SK-N-SH (cell line): ENCODE measurements around the gene EIF5AL1. TPM values are rescaled to one million over a fixed set of nuclear protein-coding genes. Genes with fewer than 3 reads are reported as not detected.

ENCODE experiments used
- CTCF ChIA-PET: fragments of 300-600, 350-600 bp; formaldehyde crosslinking; extraction: SDS; loops from one replicate; lab custom pipeline; 2021; lab: Yijun Ruan, JAX
- POLR2A ChIA-PET: fragments of 350-600 bp; sonication (Branson Sonifier 250); formaldehyde crosslinking; extraction: SDS; loops from one replicate; lab custom pipeline; 2020; ENCODE audit warnings: antibody characterized with exemption, inconsistent platforms; lab: Yijun Ruan, JAX
- DNase-seq: peaks from one replicate; pipeline ENCODE4 v3.0.0; 2012
- H2AFZ ChIP-seq: fragments of 200-600 bp; sonication (generic); 2 replicates; pipeline ENCODE4 v1.8.1; 2016; ENCODE audit warnings: antibody characterized with exemption, mild to moderate bottlenecking, low read depth
- H3F3A ChIP-seq: fragments of 200-600 bp; sonication (generic); replicated peaks from 2 replicates; pipeline ENCODE3; 2016; ENCODE audit warnings: antibody characterized with exemption, mild to moderate bottlenecking; ENCODE audit not compliant: insufficient read depth
- H3K27ac ChIP-seq, 2 experiments: fragments of 200-500 bp in 1 of 2; fragments of 200-600 bp in 1 of 2; sonication (Bioruptor generic) in 1 of 2; sonication (generic), shearing (Covaris generic) in 1 of 2; 2 replicates each; pipeline versions ENCODE4 v1.5.1 to v1.6.1; 2014 to 2016; ENCODE audit warnings: low read depth in 2 of 2, inconsistent platforms in 1 of 2, low read length in 1 of 2, mild to moderate bottlenecking in 1 of 2, mixed read lengths in 1 of 2
- H3K27me3 ChIP-seq: fragments of 200-600 bp; sonication (generic), shearing (Covaris generic); 2 replicates; pipeline ENCODE4 v1.6.1; 2016; ENCODE audit warnings: mixed run types; ENCODE audit not compliant: insufficient read depth
- H3K36me3 ChIP-seq, 2 experiments: fragments of 200-500 bp in 1 of 2; fragments of 200-600 bp in 1 of 2; sonication (Bioruptor generic) in 1 of 2; sonication (generic) in 1 of 2; replicated peaks in 1 of 2; 2 replicates each; pipeline versions ENCODE3 to v1.5.1; 2014 to 2016; ENCODE audit warnings: low read length in 1 of 2, mild to moderate bottlenecking in 1 of 2; ENCODE audit not compliant: insufficient read depth in 2 of 2, control insufficient read depth in 1 of 2
- H3K4me1 ChIP-seq, 2 experiments: fragments of 200-500 bp in 1 of 2; fragments of 200-600 bp in 1 of 2; sonication (Bioruptor generic) in 1 of 2; sonication (generic), shearing (Covaris generic) in 1 of 2; 2 replicates each; pipeline versions ENCODE4 v1.5.1 to v1.6.1; 2014 to 2016; ENCODE audit warnings: low read depth in 1 of 2, low read length in 1 of 2, mixed run types in 1 of 2; ENCODE audit not compliant: insufficient read depth in 2 of 2, control insufficient read depth in 1 of 2
- H3K4me2 ChIP-seq: fragments of 200-600 bp; sonication (generic), shearing (Covaris generic); 2 replicates; pipeline ENCODE4 v1.6.1; 2017; ENCODE audit warnings: mixed run types
- H3K4me3 ChIP-seq, 2 experiments: fragments of 200-500 bp in 1 of 2; fragments of 200-600 bp in 1 of 2; sonication (Bioruptor generic) in 1 of 2; sonication (generic), shearing (Covaris generic) in 1 of 2; 2 replicates each; pipeline versions ENCODE4 v1.5.1 to v1.8.1; 2014 to 2016; ENCODE audit warnings: low read depth in 2 of 2, inconsistent platforms in 1 of 2, low read length in 1 of 2, mild to moderate bottlenecking in 1 of 2, mixed read lengths in 1 of 2, moderate library complexity in 1 of 2
- H3K79me2 ChIP-seq: fragments of 200-600 bp; sonication (generic); 2 replicates; pipeline ENCODE4 v1.8.1; 2017; ENCODE audit warnings: mild to moderate bottlenecking; ENCODE audit not compliant: insufficient read depth
- H3K9ac ChIP-seq: fragments of 200-600 bp; sonication (generic); 2 replicates; pipeline ENCODE4 v1.6.1; 2017; ENCODE audit warnings: mixed run types
- H3K9me2 ChIP-seq: fragments of 200-600 bp; sonication (generic); 2 replicates; pipeline ENCODE4 v1.6.1; 2017; ENCODE audit warnings: mixed run types
- H3K9me3 ChIP-seq: fragments of 200-600 bp; sonication (generic); 2 replicates; pipeline ENCODE4 v1.6.1; 2017; ENCODE audit warnings: mixed run types, mild to moderate bottlenecking, moderate library complexity
- H4K20me1 ChIP-seq: fragments of 200-600 bp; sonication (generic); 2 replicates; pipeline ENCODE4 v1.6.1; 2017; ENCODE audit warnings: mild to moderate bottlenecking, mixed run types; ENCODE audit not compliant: insufficient read depth
- ELF1 ChIP-seq: IDR thresholded peaks from 2 replicates; pipeline ENCODE4 v1.4.0; 2012
- EZH2phosphoT487 ChIP-seq: fragments of 200-600 bp; sonication (generic); IDR thresholded peaks from 2 replicates; pipeline ENCODE4 v1.6.1; 2017; ENCODE audit warnings: low read depth, mixed run types, mild to moderate bottlenecking, antibody characterized with exemption, moderate library complexity, borderline replicate concordance
- GABPA ChIP-seq: IDR thresholded peaks from 2 replicates; pipeline ENCODE4 v1.4.0; 2012; ENCODE audit warnings: low read depth, mild to moderate bottlenecking
- MXI1 ChIP-seq: IDR thresholded peaks from 2 replicates; pipeline ENCODE4 v1.6.1; 2012; ENCODE audit warnings: mild to moderate bottlenecking, low read depth, low read length, improper control_type of control experiment
- POLR2AphosphoS5 ChIP-seq: IDR thresholded peaks from 2 replicates; pipeline ENCODE4 v1.6.1; 2012; ENCODE audit warnings: low read depth, low read length
- RXRA ChIP-seq: IDR thresholded peaks from 2 replicates; pipeline ENCODE4 v1.4.0; 2012; ENCODE audit warnings: low read depth, mild to moderate bottlenecking, borderline replicate concordance
- SIN3A ChIP-seq: IDR thresholded peaks from 2 replicates; pipeline ENCODE4 v1.6.1; 2012; ENCODE audit warnings: low read depth, mild to moderate bottlenecking, low read length, moderate library complexity, borderline replicate concordance
- TAF1 ChIP-seq: IDR thresholded peaks from 2 replicates; pipeline ENCODE4 v1.6.1; 2012; ENCODE audit warnings: low read depth, mild to moderate bottlenecking, low read length, moderate library complexity, borderline replicate concordance
- TCF12 ChIP-seq: IDR thresholded peaks from 2 replicates; pipeline ENCODE4 v1.4.0; 2012
- TEAD4 ChIP-seq: IDR thresholded peaks from 2 replicates; pipeline ENCODE4 v1.4.0; 2012; ENCODE audit warnings: mild to moderate bottlenecking, borderline replicate concordance; ENCODE audit not compliant: insufficient read depth
- YY1 ChIP-seq: IDR thresholded peaks from 2 replicates; pipeline ENCODE4 v1.4.0; 2012; ENCODE audit warnings: low read depth, mild to moderate bottlenecking
- WGBS: methylation state at CpG from one replicate; pipeline ENCODE4 v1.1.6; 2017; ENCODE audit warnings: low lambda C conversion rate; 5-methylcytosine and 5-hydroxymethylcytosine counted together
- polyA plus RNA-seq, 3 experiments: library from polyadenylated mRNA; depleted of rRNA; stranded (reverse); fragments of >200 nt; gene quantifications; 2 replicates each; pipeline ENCODE4 v1.2.3, GENCODE V29; 2012
- TF ChIP-seq, protein P1 (sequence below): fragments of 200-600 bp; sonication (generic); IDR thresholded peaks from 2 replicates; pipeline ENCODE4 v1.6.1; 2017; ENCODE audit warnings: antibody characterized with exemption, mild to moderate bottlenecking, moderate library complexity
- TF ChIP-seq, protein P2 (sequence below): IDR thresholded peaks from 2 replicates; pipeline ENCODE4 v1.4.0; 2012; ENCODE audit warnings: low read depth, borderline replicate concordance
- TF ChIP-seq, protein P3 (sequence below): fragments of 150-350 bp; IDR thresholded peaks from 2 replicates; pipeline ENCODE4 v1.6.1; 2017; ENCODE audit warnings: antibody characterized with exemption, low read length, low read depth, borderline replicate concordance
- TF ChIP-seq, protein P4 (sequence below): IDR thresholded peaks from 2 replicates; pipeline ENCODE4 v1.6.1; 2012; ENCODE audit warnings: mild to moderate bottlenecking, low read depth, low read length, moderate library complexity
- TF ChIP-seq, protein P5 (sequence below): fragments of 150-350 bp; IDR thresholded peaks from 2 replicates; pipeline ENCODE4 v1.6.1; 2016; ENCODE audit warnings: mild to moderate bottlenecking, low read depth, low read length
- TF ChIP-seq, protein P6 (sequence below): IDR thresholded peaks from 2 replicates; pipeline ENCODE4; 2012

Gene EIF5AL1
- polyA plus RNA-seq, 1 of the 3 experiments (the other 2 are of a cell fraction): 0.26 TPM

DNA sequence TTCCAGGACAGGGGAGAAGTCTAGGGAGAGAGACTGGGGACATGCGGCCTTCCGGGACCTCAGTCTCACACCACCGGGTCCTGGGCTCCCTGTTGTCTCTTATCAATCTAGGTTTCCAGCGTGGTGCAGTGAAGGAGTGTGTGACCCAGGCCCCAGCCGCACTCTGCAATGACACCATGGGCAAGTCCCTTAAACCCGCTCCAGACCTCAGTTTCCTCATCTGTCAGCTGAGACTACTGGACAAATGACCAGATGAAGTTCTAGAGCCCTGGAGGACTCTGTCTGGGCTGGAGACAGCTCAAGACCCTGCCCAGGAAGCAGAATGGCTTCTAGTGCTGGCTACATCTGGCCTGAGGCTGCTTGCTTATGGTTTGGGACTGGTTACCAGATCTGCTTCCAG is 20.1 kb upstream of the EIF5AL1 start:
- H3F3A ChIP-seq: peaks cover 10% of the 10 kb centered on the region
- peaks cover 13 to 16% of the 10 kb centered on the region in 2 experiments; a peak in 3 of 4 replicates for H3K4me1 ChIP-seq
- H3K9me3 ChIP-seq: no peaks in the 10 kb centered on the region
- no peak overlapping the region for H3K27ac ChIP-seq
- no peaks in the 10 kb centered on the region for H3K79me2 ChIP-seq
- no peaks in the 10 kb centered on the region for H4K20me1 ChIP-seq
- no peaks in the 10 kb centered on the region for H3K36me3 ChIP-seq
- H3K27me3 ChIP-seq: no peaks in the 10 kb centered on the region
- TF ChIP-seq, protein P1, sequence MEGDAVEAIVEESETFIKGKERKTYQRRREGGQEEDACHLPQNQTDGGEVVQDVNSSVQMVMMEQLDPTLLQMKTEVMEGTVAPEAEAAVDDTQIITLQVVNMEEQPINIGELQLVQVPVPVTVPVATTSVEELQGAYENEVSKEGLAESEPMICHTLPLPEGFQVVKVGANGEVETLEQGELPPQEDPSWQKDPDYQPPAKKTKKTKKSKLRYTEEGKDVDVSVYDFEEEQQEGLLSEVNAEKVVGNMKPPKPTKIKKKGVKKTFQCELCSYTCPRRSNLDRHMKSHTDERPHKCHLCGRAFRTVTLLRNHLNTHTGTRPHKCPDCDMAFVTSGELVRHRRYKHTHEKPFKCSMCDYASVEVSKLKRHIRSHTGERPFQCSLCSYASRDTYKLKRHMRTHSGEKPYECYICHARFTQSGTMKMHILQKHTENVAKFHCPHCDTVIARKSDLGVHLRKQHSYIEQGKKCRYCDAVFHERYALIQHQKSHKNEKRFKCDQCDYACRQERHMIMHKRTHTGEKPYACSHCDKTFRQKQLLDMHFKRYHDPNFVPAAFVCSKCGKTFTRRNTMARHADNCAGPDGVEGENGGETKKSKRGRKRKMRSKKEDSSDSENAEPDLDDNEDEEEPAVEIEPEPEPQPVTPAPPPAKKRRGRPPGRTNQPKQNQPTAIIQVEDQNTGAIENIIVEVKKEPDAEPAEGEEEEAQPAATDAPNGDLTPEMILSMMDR: no peak
- TF ChIP-seq YY1 (no peak), ELF1 (no peak), SIN3A (no peak), TEAD4 (no peak), MXI1 (no peak), RXRA (no peak), EZH2phosphoT487 (no peak), POLR2AphosphoS5 (no peak), TCF12 (no peak), TAF1 (no peak), GABPA (no peak)
- TF ChIP-seq, protein P2, sequence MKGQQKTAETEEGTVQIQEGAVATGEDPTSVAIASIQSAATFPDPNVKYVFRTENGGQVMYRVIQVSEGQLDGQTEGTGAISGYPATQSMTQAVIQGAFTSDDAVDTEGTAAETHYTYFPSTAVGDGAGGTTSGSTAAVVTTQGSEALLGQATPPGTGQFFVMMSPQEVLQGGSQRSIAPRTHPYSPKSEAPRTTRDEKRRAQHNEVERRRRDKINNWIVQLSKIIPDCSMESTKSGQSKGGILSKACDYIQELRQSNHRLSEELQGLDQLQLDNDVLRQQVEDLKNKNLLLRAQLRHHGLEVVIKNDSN: no peak
- TF ChIP-seq, protein P3, sequence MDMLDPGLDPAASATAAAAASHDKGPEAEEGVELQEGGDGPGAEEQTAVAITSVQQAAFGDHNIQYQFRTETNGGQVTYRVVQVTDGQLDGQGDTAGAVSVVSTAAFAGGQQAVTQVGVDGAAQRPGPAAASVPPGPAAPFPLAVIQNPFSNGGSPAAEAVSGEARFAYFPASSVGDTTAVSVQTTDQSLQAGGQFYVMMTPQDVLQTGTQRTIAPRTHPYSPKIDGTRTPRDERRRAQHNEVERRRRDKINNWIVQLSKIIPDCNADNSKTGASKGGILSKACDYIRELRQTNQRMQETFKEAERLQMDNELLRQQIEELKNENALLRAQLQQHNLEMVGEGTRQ: no peak
- TF ChIP-seq, protein P4, sequence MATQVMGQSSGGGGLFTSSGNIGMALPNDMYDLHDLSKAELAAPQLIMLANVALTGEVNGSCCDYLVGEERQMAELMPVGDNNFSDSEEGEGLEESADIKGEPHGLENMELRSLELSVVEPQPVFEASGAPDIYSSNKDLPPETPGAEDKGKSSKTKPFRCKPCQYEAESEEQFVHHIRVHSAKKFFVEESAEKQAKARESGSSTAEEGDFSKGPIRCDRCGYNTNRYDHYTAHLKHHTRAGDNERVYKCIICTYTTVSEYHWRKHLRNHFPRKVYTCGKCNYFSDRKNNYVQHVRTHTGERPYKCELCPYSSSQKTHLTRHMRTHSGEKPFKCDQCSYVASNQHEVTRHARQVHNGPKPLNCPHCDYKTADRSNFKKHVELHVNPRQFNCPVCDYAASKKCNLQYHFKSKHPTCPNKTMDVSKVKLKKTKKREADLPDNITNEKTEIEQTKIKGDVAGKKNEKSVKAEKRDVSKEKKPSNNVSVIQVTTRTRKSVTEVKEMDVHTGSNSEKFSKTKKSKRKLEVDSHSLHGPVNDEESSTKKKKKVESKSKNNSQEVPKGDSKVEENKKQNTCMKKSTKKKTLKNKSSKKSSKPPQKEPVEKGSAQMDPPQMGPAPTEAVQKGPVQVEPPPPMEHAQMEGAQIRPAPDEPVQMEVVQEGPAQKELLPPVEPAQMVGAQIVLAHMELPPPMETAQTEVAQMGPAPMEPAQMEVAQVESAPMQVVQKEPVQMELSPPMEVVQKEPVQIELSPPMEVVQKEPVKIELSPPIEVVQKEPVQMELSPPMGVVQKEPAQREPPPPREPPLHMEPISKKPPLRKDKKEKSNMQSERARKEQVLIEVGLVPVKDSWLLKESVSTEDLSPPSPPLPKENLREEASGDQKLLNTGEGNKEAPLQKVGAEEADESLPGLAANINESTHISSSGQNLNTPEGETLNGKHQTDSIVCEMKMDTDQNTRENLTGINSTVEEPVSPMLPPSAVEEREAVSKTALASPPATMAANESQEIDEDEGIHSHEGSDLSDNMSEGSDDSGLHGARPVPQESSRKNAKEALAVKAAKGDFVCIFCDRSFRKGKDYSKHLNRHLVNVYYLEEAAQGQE: no peak
- TF ChIP-seq, protein P5, sequence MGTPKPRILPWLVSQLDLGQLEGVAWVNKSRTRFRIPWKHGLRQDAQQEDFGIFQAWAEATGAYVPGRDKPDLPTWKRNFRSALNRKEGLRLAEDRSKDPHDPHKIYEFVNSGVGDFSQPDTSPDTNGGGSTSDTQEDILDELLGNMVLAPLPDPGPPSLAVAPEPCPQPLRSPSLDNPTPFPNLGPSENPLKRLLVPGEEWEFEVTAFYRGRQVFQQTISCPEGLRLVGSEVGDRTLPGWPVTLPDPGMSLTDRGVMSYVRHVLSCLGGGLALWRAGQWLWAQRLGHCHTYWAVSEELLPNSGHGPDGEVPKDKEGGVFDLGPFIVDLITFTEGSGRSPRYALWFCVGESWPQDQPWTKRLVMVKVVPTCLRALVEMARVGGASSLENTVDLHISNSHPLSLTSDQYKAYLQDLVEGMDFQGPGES: no peak
- TF ChIP-seq, protein P6, sequence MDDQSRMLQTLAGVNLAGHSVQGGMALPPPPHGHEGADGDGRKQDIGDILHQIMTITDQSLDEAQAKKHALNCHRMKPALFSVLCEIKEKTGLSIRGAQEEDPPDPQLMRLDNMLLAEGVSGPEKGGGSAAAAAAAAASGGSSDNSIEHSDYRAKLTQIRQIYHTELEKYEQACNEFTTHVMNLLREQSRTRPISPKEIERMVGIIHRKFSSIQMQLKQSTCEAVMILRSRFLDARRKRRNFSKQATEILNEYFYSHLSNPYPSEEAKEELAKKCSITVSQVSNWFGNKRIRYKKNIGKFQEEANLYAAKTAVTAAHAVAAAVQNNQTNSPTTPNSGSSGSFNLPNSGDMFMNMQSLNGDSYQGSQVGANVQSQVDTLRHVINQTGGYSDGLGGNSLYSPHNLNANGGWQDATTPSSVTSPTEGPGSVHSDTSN: no peak
- no peak overlapping the region for H3K9ac ChIP-seq
- no peak for DNase-seq
- H2AFZ ChIP-seq: no peak overlapping the region
- H3K4me2 ChIP-seq: no peak overlapping the region
- POLR2A ChIA-PET: no interaction called here
- H3K4me3 ChIP-seq: no peak overlapping the region
- 89% methylated on average over 6 of the region's 6 CpGs for WGBS
- CTCF ChIA-PET: interaction anchor here (3.7 kb wide), 1 partner anchor 118 kb away, joined by 21 read pairs; no protein-coding TSS in a partner anchor
- H3K9me2 ChIP-seq: no peaks in the 10 kb centered on the region
